HG02981 (cell line): Measurements from ENCODE around the gene MICAL3.

Experiments used
- ATAC-seq: cut with Tn5 transposase; IDR thresholded peaks from one replicate; pipeline ENCODE4 v1.9.1; 2021; ENCODE audit warnings: mild to moderate bottlenecking, moderate library complexity; ENCODE audit not compliant: unreplicated experiment

MICAL3 gene

GRCh38 chr22:17804331-17805080 is 219.9 kb downstream of the MICAL3 start:
- ATAC-seq = no peak

GRCh38 chr22:17803609-17804270 is 220.6 kb downstream of the MICAL3 start:
- ATAC-seq = no peak

- ATAC-seq = no peak
Observed at GRCh38 chr22:17802822-17803221, 221.5 kb downstream of the MICAL3 start.

GRCh38 chr22:17802411-17802810 is 221.9 kb downstream of the MICAL3 start:
- ATAC-seq = no peak

- ATAC-seq = peak; percentile 45
Observed at GRCh38 chr22:17797721-17798559, 226.4 kb downstream of the MICAL3 start.

GRCh38 chr22:17796695-17797094 is 227.7 kb downstream of the MICAL3 start:
- ATAC-seq = no peak

- no peak for ATAC-seq
Observed at GRCh38 chr22:17795661-17796548, 228.5 kb downstream of the MICAL3 start.

GRCh38 chr22:17794726-17795542 is 229.4 kb downstream of the MICAL3 start:
- ATAC-seq = no peak

GRCh38 chr22:17792854-17793434 is 231.4 kb downstream of the MICAL3 start:
- no peak for ATAC-seq

GRCh38 chr22:17792299-17792698 is 232.1 kb downstream of the MICAL3 start:
- ATAC-seq = no peak

- ATAC-seq = no peak
Observed at GRCh38 chr22:17791196-17791595, 233.2 kb downstream of the MICAL3 start.

- no peak for ATAC-seq
Observed at GRCh38 chr22:17789379-17790200, 234.8 kb downstream of the MICAL3 start.

GRCh38 chr22:17788528-17789378 is 235.6 kb downstream of the MICAL3 start:
- no peak for ATAC-seq

GRCh38 chr22:17787716-17788330 is 236.5 kb downstream of the MICAL3 start:
- no peak for ATAC-seq

GRCh38 chr22:17787241-17787640 is 237.1 kb downstream of the MICAL3 start:
- no peak for ATAC-seq

GRCh38 chr22:17786435-17787161 is 237.8 kb downstream of the MICAL3 start:
- ATAC-seq = no peak
